GDM1 (cell line): ENCODE data around the gene DKK2.

ENCODE experiments used
- DNase-seq: peaks from one replicate; lab custom pipeline; 2025; lab: John Stamatoyannopoulos, UW

Gene DKK2, protein sequence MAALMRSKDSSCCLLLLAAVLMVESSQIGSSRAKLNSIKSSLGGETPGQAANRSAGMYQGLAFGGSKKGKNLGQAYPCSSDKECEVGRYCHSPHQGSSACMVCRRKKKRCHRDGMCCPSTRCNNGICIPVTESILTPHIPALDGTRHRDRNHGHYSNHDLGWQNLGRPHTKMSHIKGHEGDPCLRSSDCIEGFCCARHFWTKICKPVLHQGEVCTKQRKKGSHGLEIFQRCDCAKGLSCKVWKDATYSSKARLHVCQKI

DNA sequence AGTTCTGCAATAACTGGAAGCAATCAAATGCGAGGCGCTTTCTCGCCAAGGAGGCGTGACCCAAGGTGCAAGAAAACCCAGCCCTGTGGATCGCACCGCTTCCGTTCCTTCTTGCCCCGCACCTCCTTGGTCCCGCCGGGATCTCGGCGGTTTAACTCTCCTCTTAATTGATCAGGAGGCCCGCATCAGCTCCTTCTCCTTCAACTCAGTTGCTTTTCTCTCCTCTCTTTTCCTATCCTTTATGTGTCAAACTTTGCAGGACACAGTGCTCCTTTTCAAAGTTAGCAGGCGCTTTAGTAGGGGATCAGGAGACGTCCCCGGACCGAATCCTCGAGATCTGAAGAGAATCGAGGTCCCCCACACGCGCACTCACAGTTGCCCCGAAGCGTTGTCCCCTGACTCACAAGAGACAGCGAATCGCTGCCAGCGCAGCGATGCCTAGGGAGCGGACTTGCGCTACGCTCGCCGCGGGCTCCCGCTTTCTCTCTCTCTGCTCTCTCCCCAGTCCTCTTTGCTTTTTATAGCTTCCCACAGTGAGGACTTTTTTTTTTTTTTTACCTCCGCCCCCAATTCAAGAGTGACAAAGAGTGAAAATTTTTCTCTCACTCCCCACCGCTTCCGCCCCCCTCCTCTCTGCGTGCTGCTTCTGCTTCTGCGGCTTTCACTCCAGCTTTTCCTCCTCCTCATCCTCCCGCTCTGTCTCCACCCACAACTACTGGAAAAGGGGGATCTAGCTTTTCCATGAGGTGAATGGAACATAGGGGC is at the start of gene DKK2:
Gene DKK2 (minus strand): TSS at position 495 of the 765 bp plus-strand sequence. CDS start 722 bp downstream, outside the sequence.
- no peak for DNase-seq

DNA sequence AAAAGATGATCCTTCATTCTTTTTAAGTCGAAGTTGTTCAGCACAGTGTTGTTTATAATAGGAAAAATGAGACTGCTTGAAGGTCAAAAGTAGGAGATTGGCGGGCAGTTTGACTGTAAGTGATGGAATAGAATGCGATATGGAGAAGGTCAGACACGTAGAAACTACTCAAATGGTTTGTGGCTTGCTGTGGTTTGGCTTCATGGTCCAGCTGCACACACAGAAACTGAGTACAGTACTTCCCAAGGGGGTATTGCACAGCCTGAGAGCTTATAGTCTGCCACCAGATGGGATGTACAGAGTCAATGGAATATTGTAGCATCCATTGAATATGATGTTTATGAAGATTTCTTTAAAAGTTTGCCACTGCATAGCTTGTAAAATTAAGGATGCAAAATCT is 41.1 kb upstream of the DKK2 start:
- DNase-seq = no peak

- DNase-seq = no peak
Measured at GRCh38 chr4:107072836-107073736, 37.0 kb upstream of the DKK2 start.

DNA sequence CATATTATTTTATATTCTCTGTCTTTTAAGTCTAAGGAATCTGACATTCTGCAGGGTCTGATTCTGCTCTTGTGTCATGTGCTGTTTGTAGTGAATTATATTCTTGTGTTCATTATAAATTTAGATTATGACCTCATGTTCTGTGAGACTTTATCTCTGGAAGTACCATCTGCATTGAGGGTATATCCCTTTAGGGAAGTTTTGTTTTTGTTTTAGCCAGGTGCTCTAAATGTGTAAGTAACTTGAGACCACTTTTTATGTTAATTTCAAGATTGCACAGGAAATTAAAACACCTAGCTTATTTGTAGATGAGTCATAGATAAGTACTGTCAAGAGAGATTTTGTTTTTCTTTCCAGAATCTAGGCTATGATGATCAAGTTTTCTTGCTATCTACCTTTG is 35.0 kb upstream of the DKK2 start:
- no peak for DNase-seq

DNA sequence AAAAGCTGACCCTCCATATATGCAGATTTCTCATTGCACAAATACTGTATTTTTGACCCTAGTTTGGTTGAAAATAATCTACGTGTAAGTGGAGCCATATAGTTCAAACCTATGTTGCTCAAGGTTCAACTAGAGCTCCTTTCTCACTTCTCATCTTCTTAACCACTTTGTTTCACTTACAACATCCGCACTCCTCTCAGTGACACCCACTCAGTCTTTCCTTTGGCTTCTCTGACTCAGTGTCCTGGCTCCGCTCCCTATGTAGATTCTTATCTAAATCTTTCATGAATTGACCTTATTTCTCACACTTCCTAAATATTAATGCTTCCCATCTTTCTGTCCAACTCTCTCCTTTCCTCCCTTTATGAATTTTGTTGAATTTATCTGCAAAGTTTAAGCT is 32.9 kb upstream of the DKK2 start:
- DNase-seq = no peak

- DNase-seq = no peak
Measured at GRCh38 chr4:107068116-107068515, 32.0 kb upstream of the DKK2 start.

DNA sequence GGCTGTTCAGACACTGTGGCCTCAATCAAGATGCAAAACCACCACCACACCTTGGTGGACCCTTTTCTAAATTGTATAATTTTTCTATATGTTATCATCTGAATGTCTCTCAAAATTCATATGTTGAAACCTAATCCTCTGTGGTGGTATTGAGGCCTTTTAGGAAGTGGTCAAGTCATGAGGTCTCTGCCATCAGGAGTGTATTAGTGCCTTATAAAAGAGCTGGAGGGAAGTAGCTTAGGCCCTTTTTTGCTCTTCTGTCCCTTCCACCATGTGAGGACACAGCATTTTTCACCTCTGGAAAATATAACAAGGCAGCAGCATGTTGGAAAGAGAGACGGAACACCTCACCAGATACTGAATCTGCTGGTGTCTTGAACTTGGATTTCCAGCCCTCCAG is 30.5 kb upstream of the DKK2 start:
- DNase-seq = no peak

DNA sequence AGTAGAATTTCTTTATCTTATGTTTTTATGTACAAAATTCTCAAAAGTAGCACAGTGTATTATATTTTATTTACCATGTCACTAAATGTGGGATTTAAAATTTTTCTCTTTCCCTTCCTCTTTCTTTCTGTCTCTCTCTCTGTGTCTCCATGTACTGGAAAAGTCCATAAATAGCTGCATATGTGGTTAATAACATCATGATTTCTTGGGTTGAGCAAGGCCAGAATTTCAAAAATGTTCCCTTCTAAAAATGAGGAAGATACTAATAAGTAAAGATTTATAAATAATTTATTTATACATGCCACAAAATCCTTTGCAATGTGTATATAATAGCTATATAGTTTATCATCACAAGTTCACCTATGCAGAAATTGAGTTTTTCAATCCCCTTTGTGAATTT is 29.1 kb upstream of the DKK2 start:
- DNase-seq = no peak

DNA sequence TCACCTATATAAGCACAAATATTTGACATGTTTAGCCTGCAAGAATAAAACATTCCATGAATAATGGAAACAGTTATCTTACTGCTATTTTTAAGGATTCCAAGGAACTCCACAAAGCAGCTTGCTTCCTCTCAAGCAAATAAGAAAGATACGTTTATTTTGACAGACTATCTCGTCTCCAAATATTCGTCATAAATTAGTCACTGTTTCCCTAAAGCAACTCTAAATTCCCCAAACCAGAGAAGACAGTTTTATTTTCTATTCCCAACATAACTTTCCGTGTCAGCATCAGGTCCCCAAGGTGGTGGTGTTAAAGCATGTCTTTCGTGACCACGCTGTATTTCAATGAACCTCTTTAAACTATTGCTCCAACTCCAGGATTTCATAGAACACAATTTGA is 24.3 kb upstream of the DKK2 start:
- DNase-seq = no peak

- no peak for DNase-seq
Measured at GRCh38 chr4:107058828-107059227, 22.7 kb upstream of the DKK2 start.

DNA sequence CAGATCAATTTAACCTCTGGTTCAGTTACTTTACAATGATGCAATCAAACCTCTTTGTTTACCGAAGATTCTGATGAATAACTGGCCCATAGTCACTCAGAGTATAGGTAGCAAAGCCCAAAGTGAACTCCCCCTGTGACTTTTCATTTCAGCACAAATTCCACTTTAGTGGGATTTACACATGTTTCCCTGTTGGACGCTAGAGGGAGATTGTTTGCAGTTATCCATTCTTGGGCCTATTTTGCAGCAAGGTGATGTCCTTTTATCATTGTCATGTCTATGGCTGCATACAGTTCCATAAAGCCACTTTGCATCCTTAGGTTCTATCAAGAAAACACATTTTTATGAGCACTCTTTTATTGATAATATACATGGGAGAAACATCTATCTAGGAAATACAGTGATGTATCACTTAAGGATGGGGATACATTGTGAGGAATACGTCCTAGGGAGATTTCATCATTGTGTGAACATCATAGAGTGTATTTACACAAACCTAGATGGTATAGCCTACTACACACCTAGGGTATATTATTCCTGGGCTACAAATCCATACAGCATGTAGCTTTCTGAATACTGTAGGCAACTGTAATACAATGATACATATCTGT is 14.5 kb upstream of the DKK2 start:
- no peak for DNase-seq

DNA sequence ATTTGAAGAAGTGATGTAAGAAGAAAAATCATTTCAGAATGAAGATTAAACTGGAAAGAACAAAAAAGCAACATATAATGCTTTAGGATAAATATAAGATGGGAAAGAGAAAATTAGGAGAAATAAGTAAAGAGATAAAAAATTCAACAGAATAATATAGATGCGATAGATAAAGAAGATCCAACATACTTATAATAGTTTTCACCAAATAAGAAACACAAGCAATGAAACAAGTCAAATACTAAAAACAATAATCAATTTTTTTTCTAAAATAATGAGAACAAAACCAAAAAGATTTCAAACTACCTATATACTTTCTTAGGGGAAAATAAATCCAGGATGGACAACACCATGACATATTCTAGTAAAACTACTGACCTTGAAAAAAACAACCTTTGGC is 10.1 kb upstream of the DKK2 start:
- no peak for DNase-seq

DNA sequence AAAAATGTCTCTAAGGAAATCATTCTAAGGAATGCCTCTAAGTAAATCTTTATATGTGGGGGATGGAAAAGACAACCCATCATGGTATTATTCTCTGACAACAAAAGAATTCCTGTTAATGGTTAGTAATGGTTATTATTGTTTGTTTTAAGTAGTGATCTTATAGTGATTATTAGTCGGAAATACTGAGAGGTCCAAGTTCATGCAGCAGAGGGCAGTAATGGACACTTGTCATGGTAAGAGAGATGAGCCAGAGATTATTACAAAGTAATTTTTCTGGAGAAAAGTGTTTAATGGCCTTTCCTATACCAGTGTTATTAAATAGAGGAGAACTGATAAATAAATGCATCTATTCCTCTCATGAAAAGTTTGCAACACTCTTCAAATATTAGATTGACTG is 8.1 kb upstream of the DKK2 start:
- DNase-seq = no peak

DNA sequence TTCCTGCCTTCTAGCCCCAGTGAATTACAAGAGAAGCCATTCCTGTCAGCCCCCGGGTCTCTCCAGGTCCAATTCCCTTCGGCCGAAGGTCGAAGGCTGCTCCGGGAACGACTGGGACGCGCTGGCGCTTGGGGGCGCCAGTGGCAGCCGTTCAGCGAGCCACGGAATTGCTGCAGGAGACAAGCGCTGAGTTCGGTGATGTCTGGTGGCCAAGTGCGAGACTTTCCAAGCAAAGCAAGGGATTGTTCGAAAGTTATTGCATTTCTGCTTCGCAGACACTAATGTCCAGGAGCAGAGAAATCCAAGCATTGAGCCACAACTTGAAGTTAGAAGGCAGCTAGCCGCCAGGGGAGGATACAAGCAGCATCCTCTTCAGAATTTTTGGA is 1.1 kb upstream of the DKK2 start:
- no peak for DNase-seq

DNA sequence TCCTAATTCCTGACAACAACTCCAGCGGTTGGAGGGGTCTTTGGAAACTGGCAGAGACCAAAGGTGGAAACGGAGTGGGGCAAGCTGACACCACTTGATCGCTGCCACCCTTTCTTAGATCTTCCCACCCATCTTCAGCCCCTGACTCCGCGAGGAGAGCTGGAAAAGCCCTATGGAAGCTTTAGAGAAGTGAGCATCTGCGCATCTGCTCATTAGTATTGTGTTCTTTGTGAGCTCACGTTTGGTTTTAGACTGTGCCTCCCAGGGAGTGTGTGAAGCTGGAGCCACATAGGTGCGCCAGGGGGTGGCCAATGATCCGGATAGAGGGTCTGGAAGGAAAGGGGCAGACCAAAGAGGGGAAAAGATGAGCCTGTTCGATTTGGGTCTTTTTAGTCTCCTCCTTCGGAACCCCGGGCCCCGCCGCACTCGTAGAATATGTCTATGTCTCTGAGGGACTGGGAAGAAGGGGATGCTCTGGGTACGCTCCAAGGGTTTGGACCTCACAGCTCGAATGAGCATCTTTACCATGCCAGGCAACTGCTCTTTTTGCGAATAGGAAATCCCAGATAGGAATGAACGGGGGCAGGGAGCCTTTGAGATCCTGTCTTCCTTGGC is 578 bp upstream of the DKK2 start:
- DNase-seq = no peak

GRCh38 chr4:107034996-107035818 is 906 bp downstream of the DKK2 start:
- no peak for DNase-seq

DNA sequence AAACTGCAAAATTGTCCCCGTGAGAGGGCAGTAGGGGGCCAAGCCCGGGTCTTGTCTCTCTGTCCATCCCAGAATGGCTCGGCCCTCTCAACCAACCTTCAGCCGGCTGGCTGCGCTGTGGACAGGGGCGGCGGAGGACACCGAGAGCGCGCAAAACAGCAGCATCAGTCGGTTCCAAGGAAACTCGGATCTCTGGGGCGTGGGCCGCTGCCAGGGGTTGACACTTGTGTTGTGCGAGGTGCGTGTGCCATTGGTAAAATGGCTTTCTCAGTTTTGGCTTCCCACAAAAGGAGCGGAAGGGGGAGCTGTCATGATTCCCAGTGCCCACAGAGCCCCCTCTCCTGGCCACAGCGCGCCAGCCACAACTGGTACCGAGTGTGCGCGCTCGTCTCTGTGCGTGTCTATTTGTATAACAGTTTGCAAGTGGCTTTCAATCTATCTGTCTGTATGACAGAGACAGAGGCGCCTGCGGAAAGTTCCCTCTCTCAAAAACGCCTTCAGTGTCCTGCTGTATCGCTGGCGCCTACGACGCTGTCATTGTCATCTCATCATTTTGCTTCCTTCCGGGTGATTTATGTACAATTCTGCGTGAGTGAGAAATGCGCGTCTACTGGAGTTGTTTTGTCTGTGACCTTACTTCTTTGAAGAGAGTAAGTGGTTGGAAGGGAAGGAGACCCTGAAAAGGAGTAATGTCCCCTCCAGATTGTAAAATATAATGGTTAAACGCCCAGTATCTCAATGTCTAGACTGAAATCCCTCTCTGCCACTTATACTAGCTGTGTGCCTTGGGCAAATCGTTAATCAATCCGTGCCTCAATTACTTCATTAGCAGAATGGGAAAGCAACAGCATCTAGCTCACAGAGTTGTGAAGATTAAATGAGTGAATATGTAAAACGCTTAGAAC is 1.8 kb downstream of the DKK2 start:
- DNase-seq = no peak

DNA sequence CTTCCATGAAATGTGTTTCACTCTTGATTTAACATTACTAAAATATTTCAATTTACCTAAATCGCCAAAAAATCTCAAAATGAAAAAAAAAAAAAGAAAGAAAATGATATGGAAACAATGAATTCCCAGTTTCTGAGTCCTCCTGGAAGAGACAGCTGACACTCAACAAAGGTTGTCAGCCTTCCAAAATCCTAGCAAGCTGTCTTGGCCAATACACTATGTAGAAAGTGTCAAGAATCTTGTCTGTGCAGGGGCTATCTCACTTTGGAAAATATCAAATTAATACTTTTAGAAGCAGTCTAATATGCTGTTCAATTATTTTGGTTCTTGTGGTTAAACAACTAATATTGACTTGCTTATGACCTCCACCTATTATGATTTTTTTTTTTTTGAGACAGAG is 8.7 kb downstream of the DKK2 start:
- no peak for DNase-seq

DNA sequence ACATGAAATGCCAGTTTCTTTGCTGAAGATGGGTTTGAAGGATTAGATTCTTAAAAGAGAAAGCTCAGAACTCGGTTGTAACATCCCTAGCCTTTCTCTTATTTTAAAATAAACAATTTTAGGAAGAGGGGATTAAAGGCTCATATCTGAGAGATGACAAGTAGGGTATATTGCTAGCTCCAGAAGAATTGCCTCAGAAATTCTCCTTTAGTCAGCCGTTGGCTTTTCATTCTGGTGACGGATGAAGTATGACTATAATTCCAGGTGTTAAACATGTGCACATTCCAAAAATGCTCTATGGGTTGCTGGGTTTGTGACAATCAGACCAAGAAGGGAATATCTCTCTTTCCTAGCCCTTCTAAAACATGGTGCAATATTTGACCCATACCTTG is 17.8 kb downstream of the DKK2 start:
- DNase-seq = no peak
